Right lobe of liver (tissue), 6 donors: ENCODE data around the gene DISP3. TPM values are rescaled to one million over a fixed set of nuclear protein-coding genes. Genes with fewer than 3 reads are reported as not detected.

Experiments
- ATAC-seq, 4 donors: fragments of 200-7000 bp; cut with Tn5 transposase; one replicate each; pipeline ENCODE4 v1.9.1; 2020; ENCODE audit warnings: mild to moderate bottlenecking in 4 of 4, moderate library complexity in 4 of 4
- DNase-seq, 3 donors: peaks; one replicate each; pipeline ENCODE4 v3.0.0-alpha.2; 2020
- H3K27ac ChIP-seq, 3 donors: fragments of 200-600 bp; one replicate each; pipeline ENCODE4 v1.8.0; 2022
- H3K27me3 ChIP-seq, 2 donors: fragments of 200-600 bp; one replicate each; pipeline ENCODE4 v1.8.0; 2022
- H3K36me3 ChIP-seq, 4 donors: fragments of 200-600 bp; sonication (generic) in 1 of 4; one replicate each; pipeline versions ENCODE4 v1.5.1 to v1.8.0; 2017 to 2022; ENCODE audit warnings: control low read depth in 1 of 4
- H3K4me1 ChIP-seq, 4 donors: fragments of 200-600 bp; sonication (generic) in 1 of 4; one replicate each; pipeline versions ENCODE4 v1.5.1 to v1.8.0; 2017 to 2022; ENCODE audit warnings: control low read depth in 1 of 4
- H3K4me3 ChIP-seq, 3 donors: fragments of 200-600 bp; one replicate each; pipeline ENCODE4 v1.8.0; 2022
- H3K9me3 ChIP-seq, 4 donors: fragments of 200-600 bp; sonication (generic) in 1 of 4; one replicate each; pipeline versions ENCODE4 v1.5.1 to v1.8.0; 2017 to 2022; ENCODE audit warnings: control low read depth in 1 of 4
- CTCF ChIP-seq, 4 donors: fragments of 200-600 bp in 3 of 4; fragments of 450-650 bp in 1 of 4; IDR thresholded peaks; one replicate each; pipeline versions ENCODE4 v1.5.1 to v1.8.0; 2016 to 2022; ENCODE audit warnings: antibody characterized with exemption in 4 of 4, mild to moderate bottlenecking in 2 of 4
- POLR2A ChIP-seq: fragments of 450-650 bp; IDR thresholded peaks from one replicate; pipeline ENCODE4 v1.6.1; 2017; ENCODE audit warnings: antibody characterized with exemption, mild to moderate bottlenecking
- WGBS: methylation state at CpG from one replicate; pipeline ENCODE4 v1.1.6; 2018; ENCODE audit warnings: low coverage, low lambda C conversion rate; ENCODE audit not compliant: insufficient coverage; ENCODE audit errors: missing lambda C conversion rate; 5-methylcytosine and 5-hydroxymethylcytosine counted together
- intact Hi-C, 2 donors: fragments of 100-400 bp; cut with DNase I; formaldehyde crosslinking; loops; one replicate each; pipeline versions ENCODE4 v1.11.2 to v1.14.1; 2022
- total RNA-seq, 6 experiments: library from RNA; depleted of rRNA in 2 of 6; stranded (reverse); fragments of >200 nt in 2 of 6; fragmentation: NEBNext Ultra II Directional in 3 of 6; extraction: Animal tissue kit (Norgen Biotek cat#: 25700) in 3 of 6; gene quantifications; one replicate each; pipeline versions ENCODE4 v1.1.0 to v1.2.4, GENCODE V29; 2016 to 2023
- donor health status: DM: no; HTN: yes; CAD: no.
- donor health status: DM: no; HTN: no; CAD: no.
- donor health status: DM: no; HTN: no; CAD: no.
- donor health status: DM: no; HTN: yes; CAD: no.
- donor health status: DM: no; HTN: yes; CAD: no.

Gene DISP3
- total RNA-seq, 6 experiments from 2014 or later = 0.06 TPM; not detected in 5

- Histone ChIP-seq H3K27ac (no peak overlapping the region), H3K4me3 (no peak overlapping the region), H3K27me3 (no peaks in the 10 kb centered on the region), H3K36me3 (no peaks in the 10 kb centered on the region), H3K4me1 (no peaks in the 10 kb centered on the region), H3K9me3 (no peaks in the 10 kb centered on the region)
- ATAC-seq = no peak
- intact Hi-C loops = no loop called here
- no peak for TF ChIP-seq CTCF (IDR thresholded peaks at IDR 0.05)
- no peak for TF ChIP-seq POLR2A
- WGBS = 46% methylated on average over 9 of the region's 11 CpGs
- no peak for DNase-seq
These were observed 37.6 kb upstream of the DISP3 start for GRCh38 chr1:11441211-11441952.

GRCh38 chr1:11443043-11443442 lies 35.9 kb upstream of the DISP3 start:
- intact Hi-C loops = no loop called here
- DNase-seq (no peak), ATAC-seq (no peak)
- no peaks in the 10 kb centered on the region for H3K9me3 ChIP-seq
- H3K27ac ChIP-seq = no peak overlapping the region
- H3K36me3 ChIP-seq = no peaks in the 10 kb centered on the region
- no peak for TF ChIP-seq POLR2A
- TF ChIP-seq CTCF (IDR thresholded peaks at IDR 0.05) = no peak
- no peak overlapping the region for H3K4me3 ChIP-seq
- H3K4me1 ChIP-seq = no peaks in the 10 kb centered on the region
- H3K27me3 ChIP-seq = no peaks in the 10 kb centered on the region
- WGBS = 83% methylated on average over 1 of the region's 1 CpG

GRCh38 chr1:11443961-11444658 lies 34.8 kb upstream of the DISP3 start:
- no peaks in the 10 kb centered on the region for H3K27me3 ChIP-seq
- no peak for ATAC-seq
- no peak overlapping the region for H3K27ac ChIP-seq
- no peaks in the 10 kb centered on the region for H3K36me3 ChIP-seq
- intact Hi-C loops = no loop called here
- 45% methylated on average over 8 of the region's 8 CpGs for WGBS
- H3K9me3 ChIP-seq = no peaks in the 10 kb centered on the region
- no peak overlapping the region for H3K4me3 ChIP-seq
- no peaks in the 10 kb centered on the region for H3K4me1 ChIP-seq
- DNase-seq = no peak
- TF ChIP-seq POLR2A = no peak
- no peak for TF ChIP-seq CTCF (IDR thresholded peaks at IDR 0.05)

- no peak for TF ChIP-seq POLR2A
- TF ChIP-seq CTCF (IDR thresholded peaks at IDR 0.05) = no peak
- no peaks in the 10 kb centered on the region for H3K9me3 ChIP-seq
- H3K36me3 ChIP-seq = no peaks in the 10 kb centered on the region
- ATAC-seq (no peak), DNase-seq (no peak)
- no peak overlapping the region for H3K27ac ChIP-seq
- no peaks in the 10 kb centered on the region for H3K27me3 ChIP-seq
- no peaks in the 10 kb centered on the region for H3K4me1 ChIP-seq
- 37% methylated on average over 3 of the region's 7 CpGs for WGBS
- intact Hi-C loops = no loop called here
- no peak overlapping the region for H3K4me3 ChIP-seq
These were observed 34.0 kb upstream of the DISP3 start for GRCh38 chr1:11444907-11445306.
